ENCODE results near the gene ZNF574.
"Not testable (repeated sequence)": the region's sequence is repeated elsewhere in the genome, so short reads cannot be mapped to it uniquely, and the experiment has no call there.

The ZNF574 gene, protein sequence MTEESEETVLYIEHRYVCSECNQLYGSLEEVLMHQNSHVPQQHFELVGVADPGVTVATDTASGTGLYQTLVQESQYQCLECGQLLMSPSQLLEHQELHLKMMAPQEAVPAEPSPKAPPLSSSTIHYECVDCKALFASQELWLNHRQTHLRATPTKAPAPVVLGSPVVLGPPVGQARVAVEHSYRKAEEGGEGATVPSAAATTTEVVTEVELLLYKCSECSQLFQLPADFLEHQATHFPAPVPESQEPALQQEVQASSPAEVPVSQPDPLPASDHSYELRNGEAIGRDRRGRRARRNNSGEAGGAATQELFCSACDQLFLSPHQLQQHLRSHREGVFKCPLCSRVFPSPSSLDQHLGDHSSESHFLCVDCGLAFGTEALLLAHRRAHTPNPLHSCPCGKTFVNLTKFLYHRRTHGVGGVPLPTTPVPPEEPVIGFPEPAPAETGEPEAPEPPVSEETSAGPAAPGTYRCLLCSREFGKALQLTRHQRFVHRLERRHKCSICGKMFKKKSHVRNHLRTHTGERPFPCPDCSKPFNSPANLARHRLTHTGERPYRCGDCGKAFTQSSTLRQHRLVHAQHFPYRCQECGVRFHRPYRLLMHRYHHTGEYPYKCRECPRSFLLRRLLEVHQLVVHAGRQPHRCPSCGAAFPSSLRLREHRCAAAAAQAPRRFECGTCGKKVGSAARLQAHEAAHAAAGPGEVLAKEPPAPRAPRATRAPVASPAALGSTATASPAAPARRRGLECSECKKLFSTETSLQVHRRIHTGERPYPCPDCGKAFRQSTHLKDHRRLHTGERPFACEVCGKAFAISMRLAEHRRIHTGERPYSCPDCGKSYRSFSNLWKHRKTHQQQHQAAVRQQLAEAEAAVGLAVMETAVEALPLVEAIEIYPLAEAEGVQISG

DNA sequence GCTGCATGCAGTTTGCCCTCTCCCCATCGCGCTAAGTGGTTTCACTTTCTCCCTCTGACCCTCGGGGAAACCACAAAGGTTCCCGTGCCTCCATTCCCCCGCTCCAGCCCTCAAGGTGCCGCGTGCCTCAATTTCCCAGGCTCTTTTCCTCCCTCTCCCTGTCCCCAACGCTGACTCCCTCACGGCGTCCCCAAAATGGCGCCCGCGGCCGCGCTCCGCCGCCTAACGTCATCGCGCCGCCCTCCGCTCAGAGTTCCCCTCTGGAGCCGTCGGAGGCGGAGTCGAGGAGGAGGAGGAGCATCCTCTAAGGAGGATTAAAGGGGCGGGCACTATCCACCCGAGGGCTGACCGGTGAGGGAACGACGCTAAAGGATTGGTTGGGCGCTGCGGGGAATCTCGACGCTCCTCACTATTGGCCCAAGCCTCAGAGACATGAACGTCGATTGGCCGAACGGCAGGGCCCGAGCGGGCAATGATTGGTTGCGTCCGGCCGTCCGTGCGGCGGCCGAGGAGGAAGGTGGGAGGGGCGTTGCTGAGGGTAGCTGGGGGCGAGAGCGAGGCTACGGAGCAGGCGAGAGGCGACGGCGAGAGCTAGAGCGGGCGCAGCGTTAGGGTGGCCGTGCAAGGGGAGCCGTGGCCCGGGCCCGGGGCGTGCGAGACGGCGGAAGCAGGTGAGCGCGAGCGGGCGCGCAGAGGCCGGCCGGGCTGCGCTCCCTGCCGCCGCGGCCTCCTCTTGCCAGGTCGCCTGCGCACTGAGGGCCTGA lies at the start of gene ZNF574:
Gene ZNF574 (plus strand): TSS at position 551 of the 764 bp plus-strand sequence. CDS start 2,441 bp downstream, outside the sequence.
- peak; percentile 100 for DNase-seq

GRCh38 chr19:42028304-42029216 lies 47.4 kb upstream of the ZNF574 start:
- DNase-seq: no peak

DNA sequence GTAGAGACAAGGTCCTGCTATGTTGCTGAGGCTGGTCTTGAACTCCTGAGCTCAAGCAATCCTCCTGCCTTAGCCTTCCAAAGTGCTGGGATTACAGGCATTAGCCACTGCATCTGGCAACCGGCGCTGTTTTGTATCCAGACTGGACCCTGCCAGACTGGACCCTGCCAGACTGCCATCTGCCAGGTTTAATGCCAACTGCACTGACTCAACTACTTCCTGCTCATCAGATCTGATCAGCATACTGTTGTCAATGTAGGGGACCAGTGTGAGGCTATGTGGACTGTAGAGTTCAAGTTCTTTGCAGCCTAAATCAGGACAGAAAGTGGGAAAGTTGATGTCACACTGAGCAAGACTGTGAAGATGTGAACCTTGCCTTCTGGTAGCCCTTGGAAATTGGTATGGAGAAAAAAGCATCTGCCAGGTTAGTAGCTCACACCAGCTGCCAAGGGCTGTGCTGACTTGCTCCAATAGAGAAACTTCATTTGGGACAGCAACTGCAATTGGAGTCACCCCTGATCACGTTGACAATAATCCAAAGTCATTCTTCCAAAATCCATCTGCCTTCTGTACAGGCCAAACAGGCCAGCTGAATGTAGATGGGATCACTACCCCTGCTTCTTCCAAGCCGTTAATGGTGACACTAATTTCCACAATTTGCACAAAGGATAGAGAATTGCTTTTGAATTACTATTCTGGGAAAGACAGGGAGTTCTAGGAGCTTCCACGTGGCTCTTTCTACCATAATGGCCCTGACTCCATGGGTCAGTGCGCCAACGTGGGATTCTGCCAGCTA lies 45.1 kb upstream of the ZNF574 start:
- no peak for DNase-seq

DNA sequence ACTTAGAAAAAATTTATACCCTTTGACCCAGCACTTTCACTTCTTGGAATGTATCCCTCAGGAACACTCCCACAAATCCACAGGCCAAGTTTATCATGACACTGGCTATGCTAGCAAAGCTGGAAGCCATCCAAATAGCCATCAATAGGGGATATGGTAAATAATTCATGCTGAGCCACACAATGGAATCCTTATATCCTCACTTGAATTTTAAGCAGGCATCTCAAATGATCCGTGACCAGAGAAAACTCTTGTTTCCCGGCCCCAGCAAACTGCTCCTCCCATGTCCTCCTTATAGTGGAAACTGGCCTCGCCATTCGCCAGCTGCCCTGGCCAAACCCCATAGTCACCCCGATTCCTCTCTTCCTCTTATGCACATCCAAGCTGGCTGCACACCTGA lies 43.5 kb upstream of the ZNF574 start:
- no peak for DNase-seq

- DNase-seq: no peak
These were observed 42.6 kb upstream of the ZNF574 start for GRCh38 chr19:42033413-42033812.

GRCh38 chr19:42034640-42035391 lies 41.1 kb upstream of the ZNF574 start:
- DNase-seq: peak; percentile 58

- no peak for DNase-seq
These were observed 38.3 kb upstream of the ZNF574 start for GRCh38 chr19:42037649-42038048.

DNA sequence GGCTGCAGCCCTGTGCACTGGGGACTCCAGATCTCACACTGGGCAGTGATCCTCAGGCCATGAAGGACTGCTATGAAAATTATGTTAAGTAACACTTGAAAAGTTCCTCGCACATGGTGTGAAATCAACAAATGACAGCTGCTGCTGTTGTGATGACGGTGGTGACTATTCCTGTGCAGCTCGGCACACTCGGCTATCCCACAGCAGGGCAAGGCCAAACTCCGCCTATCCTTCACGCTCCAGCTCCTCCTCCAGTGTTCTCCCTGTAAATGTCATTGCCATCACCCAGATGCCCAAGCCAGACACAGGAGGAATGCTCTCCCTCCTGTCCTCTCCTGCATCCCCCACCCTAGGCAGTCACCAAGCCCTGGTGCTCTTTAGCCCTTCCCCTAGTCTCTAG lies 37.3 kb upstream of the ZNF574 start:
- DNase-seq: no peak

DNA sequence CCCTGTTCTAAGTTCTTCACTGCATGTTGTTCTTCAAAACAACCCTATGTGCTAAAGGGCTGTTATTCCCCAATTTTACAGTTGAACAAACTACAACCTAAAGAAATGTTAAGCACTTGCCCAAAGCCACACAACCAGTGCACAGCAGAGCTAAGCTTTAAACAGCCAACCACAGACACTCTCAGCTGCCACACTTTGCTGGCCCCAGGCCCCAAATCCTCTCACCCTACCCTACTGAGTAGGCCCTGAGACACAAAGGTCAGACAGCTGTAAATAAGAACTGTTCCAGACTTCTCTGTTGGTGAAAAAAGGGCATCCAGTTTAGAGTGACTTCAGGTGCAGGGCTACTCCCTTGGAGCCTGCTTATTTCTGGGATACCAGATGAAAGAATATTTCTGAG lies 35.9 kb upstream of the ZNF574 start:
- DNase-seq: no peak

- not testable (repeated sequence) for DNase-seq
These were observed 35.5 kb upstream of the ZNF574 start for GRCh38 chr19:42040491-42040890.

GRCh38 chr19:42042455-42043170 lies 33.4 kb upstream of the ZNF574 start:
- no peak for DNase-seq

DNA sequence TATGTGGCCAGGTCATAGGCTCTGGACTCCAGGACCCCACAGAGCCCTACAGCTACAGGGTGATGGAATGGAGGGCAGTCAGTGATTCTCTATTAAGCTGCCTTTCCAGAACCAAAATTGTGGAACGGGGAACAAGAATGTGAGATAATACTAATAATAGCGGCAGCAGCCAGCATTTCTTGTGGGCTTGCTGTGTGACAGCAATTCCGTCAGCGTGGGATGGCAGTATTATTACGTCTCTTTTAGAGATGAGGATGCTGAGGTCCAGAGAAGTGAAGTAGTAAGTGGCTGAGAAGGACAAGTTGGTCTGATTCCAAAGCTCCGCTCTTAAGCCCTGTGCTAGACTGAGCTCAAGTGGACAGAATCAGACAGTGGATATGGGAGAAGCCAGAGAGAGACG lies 30.4 kb upstream of the ZNF574 start:
- no peak for DNase-seq

GRCh38 chr19:42048992-42049391 lies 27.0 kb upstream of the ZNF574 start:
- DNase-seq: no peak

- no peak for DNase-seq
These were observed 24.5 kb upstream of the ZNF574 start for GRCh38 chr19:42051166-42052115.

- DNase-seq: no peak
These were observed 23.6 kb upstream of the ZNF574 start for GRCh38 chr19:42052241-42052863.

DNA sequence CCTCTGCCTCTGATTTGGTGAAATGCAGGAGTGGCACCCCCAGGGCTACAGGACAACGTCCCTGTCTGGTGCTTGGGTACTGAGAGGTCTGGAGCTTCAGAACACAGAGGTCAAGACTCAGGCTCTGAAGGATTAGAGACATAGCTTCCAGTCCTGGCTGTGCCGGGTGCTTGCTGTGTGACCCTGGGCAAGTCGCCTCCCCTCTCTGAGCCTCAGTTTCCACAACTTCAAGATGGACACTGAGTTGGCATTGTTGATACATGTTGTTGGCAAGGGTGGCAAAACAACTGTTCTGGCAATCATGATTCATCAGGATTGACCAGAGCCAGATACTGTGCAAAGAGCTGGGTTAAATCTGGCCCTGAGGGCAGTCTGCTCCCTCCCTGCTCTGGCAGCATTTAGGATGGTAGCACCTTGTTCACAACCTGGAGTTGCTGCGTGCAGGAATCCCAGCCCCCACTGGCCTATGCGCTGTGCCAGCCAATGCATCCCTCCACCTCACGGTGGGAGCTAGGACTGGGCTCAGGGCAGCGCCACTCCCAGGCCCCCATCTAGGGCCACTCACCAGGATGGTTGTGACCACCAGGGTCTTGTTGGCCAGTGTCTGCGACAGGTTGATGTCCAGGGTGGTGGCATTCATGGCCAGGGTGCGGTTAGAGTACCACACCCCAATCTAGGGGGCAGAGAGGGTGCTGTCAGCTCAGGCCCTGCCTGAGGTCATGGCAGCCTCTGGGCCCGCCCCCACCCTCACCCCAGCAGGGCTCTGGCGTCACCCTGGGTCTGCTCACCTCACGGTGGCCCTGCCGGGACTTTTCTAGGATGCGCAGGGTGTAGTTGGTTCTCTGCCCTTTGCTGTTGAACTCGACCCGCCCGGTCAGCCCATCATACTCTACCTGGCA lies 22.7 kb upstream of the ZNF574 start:
- no peak for DNase-seq

DNA sequence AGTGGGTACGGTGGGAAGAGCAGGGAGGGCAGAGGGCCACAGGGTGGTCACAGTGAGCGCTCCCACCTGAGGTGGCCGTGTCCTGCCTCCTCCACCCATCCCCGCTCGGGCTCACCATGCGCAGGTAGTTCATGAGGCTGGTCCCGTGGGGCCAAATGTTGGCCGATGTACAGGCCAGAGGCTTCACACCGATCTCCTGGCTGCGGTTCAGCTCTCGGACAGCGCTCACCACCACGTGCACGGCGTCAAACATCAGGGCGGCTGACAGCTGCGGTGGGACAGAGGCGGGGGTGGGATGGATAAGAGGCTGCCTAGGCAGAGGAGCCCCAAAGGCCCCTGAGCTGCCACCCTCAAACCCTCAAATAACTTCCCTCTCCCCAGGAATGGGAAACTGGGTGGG lies 21.8 kb upstream of the ZNF574 start:
- no peak for DNase-seq
